ENCODE results near the gene ICAM5. TPM values are rescaled to one million over a fixed set of nuclear protein-coding genes. Genes with fewer than 3 reads are reported as not detected.
"Not testable (repeated sequence)": the region's sequence is repeated elsewhere in the genome, so short reads cannot be mapped to it uniquely, and the experiment has no call there.

ICAM5 gene
- total RNA-seq, 1 donor from 2014 or later, result 5.7 TPM

DNA sequence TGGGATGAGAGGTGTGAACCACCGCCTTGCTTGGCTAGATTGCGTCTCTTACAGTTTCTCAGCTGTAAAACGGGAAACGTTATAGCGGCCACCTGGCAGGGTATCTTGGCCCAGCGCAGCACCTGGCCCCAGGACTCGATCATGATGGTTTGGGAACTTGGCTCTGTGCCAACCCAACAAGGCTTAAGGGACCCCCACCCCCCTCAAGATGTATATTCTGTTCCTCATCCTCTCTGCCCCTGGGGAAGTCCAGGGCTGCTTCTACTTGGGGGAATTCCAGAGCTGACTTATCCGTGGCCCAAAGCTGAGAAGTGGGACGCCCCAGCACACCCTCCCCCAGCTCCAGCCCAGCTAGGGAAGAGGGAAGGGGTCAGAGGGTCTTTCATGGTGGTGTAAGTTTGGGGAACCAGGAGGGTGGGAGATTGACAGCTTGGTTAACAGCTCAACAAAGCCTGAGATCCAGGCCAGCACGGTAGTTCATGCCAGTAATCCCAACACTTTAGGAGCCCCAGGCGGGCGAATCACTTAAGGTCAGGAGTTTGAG is 18.1 kb upstream of the ICAM5 start:
- H3K4me3 Mint-ChIP-seq, result peak overlapping the region; percentile 15
- TF ChIP-seq, protein P1, sequence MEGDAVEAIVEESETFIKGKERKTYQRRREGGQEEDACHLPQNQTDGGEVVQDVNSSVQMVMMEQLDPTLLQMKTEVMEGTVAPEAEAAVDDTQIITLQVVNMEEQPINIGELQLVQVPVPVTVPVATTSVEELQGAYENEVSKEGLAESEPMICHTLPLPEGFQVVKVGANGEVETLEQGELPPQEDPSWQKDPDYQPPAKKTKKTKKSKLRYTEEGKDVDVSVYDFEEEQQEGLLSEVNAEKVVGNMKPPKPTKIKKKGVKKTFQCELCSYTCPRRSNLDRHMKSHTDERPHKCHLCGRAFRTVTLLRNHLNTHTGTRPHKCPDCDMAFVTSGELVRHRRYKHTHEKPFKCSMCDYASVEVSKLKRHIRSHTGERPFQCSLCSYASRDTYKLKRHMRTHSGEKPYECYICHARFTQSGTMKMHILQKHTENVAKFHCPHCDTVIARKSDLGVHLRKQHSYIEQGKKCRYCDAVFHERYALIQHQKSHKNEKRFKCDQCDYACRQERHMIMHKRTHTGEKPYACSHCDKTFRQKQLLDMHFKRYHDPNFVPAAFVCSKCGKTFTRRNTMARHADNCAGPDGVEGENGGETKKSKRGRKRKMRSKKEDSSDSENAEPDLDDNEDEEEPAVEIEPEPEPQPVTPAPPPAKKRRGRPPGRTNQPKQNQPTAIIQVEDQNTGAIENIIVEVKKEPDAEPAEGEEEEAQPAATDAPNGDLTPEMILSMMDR (IDR thresholded peaks at IDR 0.05; ENCODE audit: unreplicated experiment), result no peak
- no peaks in the 10 kb centered on the region for H3K36me3 Mint-ChIP-seq
- no peaks in the 10 kb centered on the region for H3K4me1 Mint-ChIP-seq
- peaks cover 50% of the 10 kb centered on the region for H3K27me3 Mint-ChIP-seq (ENCODE audit: low read depth)
- no peak overlapping the region for H3K27ac Mint-ChIP-seq
- DNase-seq (ENCODE audit: low spot score in 2 of 2, unreplicated experiment in 2 of 2), result no peak
- no peaks in the 10 kb centered on the region for H3K9me3 Mint-ChIP-seq

DNA sequence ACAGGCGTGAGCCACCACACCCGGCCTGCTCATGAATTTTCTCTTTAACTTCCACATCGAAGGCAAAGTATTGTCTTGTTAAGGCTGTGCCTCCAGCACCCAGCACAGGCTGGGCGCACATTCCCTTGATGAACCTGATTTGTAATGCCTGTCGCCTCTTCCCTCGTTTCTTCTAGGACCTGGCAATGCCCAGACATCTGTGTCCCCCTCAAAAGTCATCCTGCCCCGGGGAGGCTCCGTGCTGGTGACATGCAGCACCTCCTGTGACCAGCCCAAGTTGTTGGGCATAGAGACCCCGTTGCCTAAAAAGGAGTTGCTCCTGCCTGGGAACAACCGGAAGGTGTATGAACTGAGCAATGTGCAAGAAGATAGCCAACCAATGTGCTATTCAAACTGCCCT is 15.2 kb upstream of the ICAM5 start:
- Mint-ChIP-seq H3K9me3 (no peaks in the 10 kb centered on the region), H3K27ac (no peak overlapping the region), H3K4me3 (no peak overlapping the region), H3K4me1 (no peaks in the 10 kb centered on the region), H3K36me3 (no peaks in the 10 kb centered on the region), H3K27me3 (ENCODE audit: low read depth) (peaks cover 47% of the 10 kb centered on the region)
- DNase-seq (ENCODE audit: low spot score in 2 of 2, unreplicated experiment in 2 of 2), result no peak
- TF ChIP-seq, protein P1 (IDR thresholded peaks at IDR 0.05; ENCODE audit: unreplicated experiment), result no peak

DNA sequence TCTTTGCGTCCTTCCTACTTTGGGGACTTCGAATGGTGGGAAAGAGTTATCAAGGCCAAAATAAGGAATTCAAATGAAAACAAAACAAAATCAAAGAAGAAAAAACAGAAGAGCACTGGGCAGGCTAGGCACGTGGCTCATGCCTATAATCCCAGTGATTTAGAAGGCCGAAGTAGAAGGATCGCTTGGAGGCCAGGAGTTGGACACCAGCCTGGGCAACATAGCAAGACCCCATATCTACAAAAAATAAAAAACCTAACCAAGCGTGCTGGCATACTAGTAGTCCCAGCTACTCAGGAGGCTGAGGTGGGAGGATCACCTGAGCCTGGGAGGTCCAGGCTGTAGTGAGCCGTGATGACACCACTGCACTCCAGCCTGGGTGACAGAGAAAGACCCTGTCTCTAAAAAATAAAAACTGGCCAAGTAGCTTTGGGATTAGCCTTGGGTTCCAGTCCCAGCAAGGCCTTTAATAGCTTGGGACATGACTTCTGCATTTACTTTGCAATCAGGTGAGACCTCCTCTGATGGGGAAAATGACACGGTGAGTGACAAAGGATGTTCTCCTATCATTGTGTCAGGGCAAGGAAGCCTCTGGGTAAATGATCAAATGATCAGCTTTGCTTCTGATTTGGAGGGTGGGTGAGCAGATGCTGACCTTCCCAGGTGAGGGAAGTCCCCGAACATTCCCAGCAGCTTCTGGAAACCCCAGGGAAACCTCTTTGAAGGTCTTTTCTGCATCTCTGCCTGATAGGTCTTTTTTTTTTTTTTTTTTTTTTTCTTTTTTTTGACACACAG is 11.8 kb upstream of the ICAM5 start:
- no peak overlapping the region for H3K4me3 Mint-ChIP-seq
- H3K27ac Mint-ChIP-seq, result no peak overlapping the region

DNA sequence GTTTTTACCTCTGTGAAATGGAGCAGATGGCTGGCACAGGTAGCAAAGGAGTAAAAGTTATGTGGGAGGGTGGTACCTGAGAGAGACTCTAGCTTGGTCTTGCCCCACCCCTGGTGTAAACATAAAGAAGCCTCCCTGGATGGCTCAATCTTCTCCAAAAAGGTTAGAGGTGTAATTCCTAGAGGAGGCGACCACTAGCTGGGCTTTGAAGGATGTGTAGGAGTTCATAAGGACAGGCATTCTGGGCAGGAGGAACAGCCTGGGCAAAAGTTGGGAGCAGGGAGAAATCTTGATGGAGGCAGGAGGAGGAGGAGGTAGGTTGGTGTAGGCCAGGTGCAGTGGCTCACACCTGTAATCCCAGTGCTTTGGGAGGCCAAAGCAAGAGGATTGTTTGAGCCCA is 10.8 kb upstream of the ICAM5 start:
- Mint-ChIP-seq H3K9me3 (no peaks in the 10 kb centered on the region), H3K27ac (no peak overlapping the region), H3K4me1 (no peaks in the 10 kb centered on the region), H3K27me3 (ENCODE audit: low read depth) (peaks cover 19% of the 10 kb centered on the region), H3K4me3 (no peak overlapping the region), H3K36me3 (no peaks in the 10 kb centered on the region)
- DNase-seq (ENCODE audit: low spot score in 2 of 2, unreplicated experiment in 2 of 2), result no peak
- TF ChIP-seq, protein P1 (IDR thresholded peaks at IDR 0.05; ENCODE audit: unreplicated experiment), result no peak

More for the DNA sequence above, 11.8 kb upstream of the ICAM5 start:
- Mint-ChIP-seq H3K4me1 (no peaks in the 10 kb centered on the region), H3K27me3 (ENCODE audit: low read depth) (peaks cover 15% of the 10 kb centered on the region), H3K9me3 (no peaks in the 10 kb centered on the region), H3K36me3 (no peaks in the 10 kb centered on the region)
- DNase-seq (ENCODE audit: low spot score in 2 of 2, unreplicated experiment in 2 of 2), result no peak
- TF ChIP-seq, protein P1 (IDR thresholded peaks at IDR 0.05; ENCODE audit: unreplicated experiment), result no peak

DNA sequence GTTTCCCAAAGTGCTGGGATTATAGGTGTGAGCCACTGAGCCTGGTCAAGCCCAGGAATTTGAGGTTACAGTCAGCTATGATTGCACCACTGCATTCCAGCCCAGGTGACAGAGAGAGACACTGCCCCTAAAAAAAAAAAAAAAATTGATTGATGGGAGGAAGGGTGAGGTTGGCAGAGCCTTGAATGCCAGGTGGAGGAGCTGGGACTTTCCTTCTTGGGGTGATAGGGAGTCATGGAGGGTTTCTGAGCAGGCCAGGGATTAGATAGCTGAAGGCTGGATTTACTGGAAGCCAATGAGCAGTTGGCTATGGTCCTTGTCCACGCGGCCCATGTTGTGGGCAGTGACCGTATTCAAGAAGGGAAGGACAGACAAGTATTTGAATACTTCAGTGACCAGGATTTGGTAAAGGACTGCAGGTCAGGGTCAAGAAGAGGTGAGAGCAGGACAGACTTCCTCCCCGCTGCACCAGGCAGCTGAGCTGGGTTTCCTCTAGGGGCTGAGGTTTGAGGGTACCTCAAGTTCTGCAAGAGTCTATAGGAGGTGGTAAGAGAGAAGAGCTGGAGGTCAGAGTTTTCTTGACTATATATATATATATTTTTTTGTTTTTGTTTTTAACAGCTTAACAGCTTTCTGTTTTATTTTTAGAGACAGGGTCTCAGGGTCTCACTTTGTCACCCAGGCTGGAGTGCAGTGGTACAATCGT is 9.9 kb upstream of the ICAM5 start:
- DNase-seq (ENCODE audit: low spot score in 2 of 2, unreplicated experiment in 2 of 2), result no peak
- H3K27me3 Mint-ChIP-seq (ENCODE audit: low read depth), result peaks cover 17% of the 10 kb centered on the region
- no peaks in the 10 kb centered on the region for H3K4me1 Mint-ChIP-seq
- H3K9me3 Mint-ChIP-seq, result no peaks in the 10 kb centered on the region
- no peak overlapping the region for H3K27ac Mint-ChIP-seq
- TF ChIP-seq, protein P1 (IDR thresholded peaks at IDR 0.05; ENCODE audit: unreplicated experiment), result no peak
- no peak overlapping the region for H3K4me3 Mint-ChIP-seq
- no peaks in the 10 kb centered on the region for H3K36me3 Mint-ChIP-seq

DNA sequence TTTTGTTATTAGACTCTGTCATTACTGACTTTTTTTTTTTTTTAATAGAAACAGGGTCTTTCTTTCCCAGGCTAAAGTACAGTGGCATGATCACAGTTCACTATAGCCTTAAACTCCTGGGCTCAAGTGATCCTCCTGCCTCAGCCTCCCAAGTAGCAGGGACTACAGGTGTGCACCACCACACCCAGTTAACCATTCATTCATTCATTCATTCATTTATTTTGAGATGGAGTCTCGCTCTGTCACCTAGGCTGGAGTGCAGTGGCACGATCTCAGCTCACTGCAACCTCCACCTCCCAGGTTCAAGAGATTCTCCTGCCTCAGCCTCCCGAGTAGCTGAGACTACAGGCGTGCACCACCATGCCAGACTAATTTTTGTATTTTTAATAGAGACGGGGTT is 7.7 kb upstream of the ICAM5 start:
- H3K9me3 Mint-ChIP-seq; H3K27ac Mint-ChIP-seq; H3K4me3 Mint-ChIP-seq; DNase-seq (ENCODE audit: low spot score in 2 of 2, unreplicated experiment in 2 of 2); H3K36me3 Mint-ChIP-seq: not testable (repeated sequence)
- peaks cover 38% of the 10 kb centered on the region for H3K27me3 Mint-ChIP-seq (ENCODE audit: low read depth)
- H3K4me1 Mint-ChIP-seq, result peaks cover 12% of the 10 kb centered on the region

All from mesothelial cell of epicardium (in vitro differentiated cells).